HepG2 (cell line): Measurements from ENCODE around the gene PTK7. TPM values are rescaled to one million over a fixed set of nuclear protein-coding genes. Genes with fewer than 3 reads are reported as not detected.

Experiments
- ADNP ChIP-seq: sonication (generic); formaldehyde crosslinking; IDR thresholded peaks from 2 replicates; pipeline ENCODE4 v1.4.0; 2020; ENCODE audit warnings: missing genetic modification reagents
- GATA4 ChIP-seq: sonication (generic); IDR thresholded peaks from 2 replicates; pipeline ENCODE4 v1.6.1; 2016; ENCODE audit warnings: antibody characterized with exemption, low read depth, borderline replicate concordance
- HNRNPK ChIP-seq: fragments of 200-400 bp; formaldehyde crosslinking; IDR thresholded peaks from 2 replicates; pipeline ENCODE4 v1.6.1; 2018; ENCODE audit warnings: low read length, low read depth, moderate library complexity, mild to moderate bottlenecking; ENCODE audit not compliant: poor library complexity, severe bottlenecking
- HNRNPLL ChIP-seq: fragments of 200-400 bp; formaldehyde crosslinking; IDR thresholded peaks from 2 replicates; pipeline ENCODE4 v1.6.1; 2017; ENCODE audit warnings: mild to moderate bottlenecking, low read depth, low read length; ENCODE audit not compliant: poor library complexity, severe bottlenecking
- KDM5B ChIP-seq: sonication (generic); formaldehyde crosslinking; IDR thresholded peaks from 2 replicates; pipeline ENCODE4 v1.4.0; 2020; ENCODE audit warnings: missing genetic modification reagents, mild to moderate bottlenecking, borderline replicate concordance
- NCOA2 ChIP-seq: sonication (generic); formaldehyde crosslinking; IDR thresholded peaks from 2 replicates; pipeline ENCODE4 v1.8.0; 2022; ENCODE audit warnings: inconsistent platforms
- PAX8 ChIP-seq: sonication (generic); formaldehyde crosslinking; IDR thresholded peaks from 2 replicates; pipeline ENCODE4 v1.8.0; 2022; ENCODE audit warnings: mild to moderate bottlenecking, missing genetic modification reagents, borderline replicate concordance
- PHF8 ChIP-seq: sonication (generic); formaldehyde crosslinking; IDR thresholded peaks from 2 replicates; pipeline ENCODE4 v1.5.0; 2020; ENCODE audit warnings: missing genetic modification reagents
- SSRP1 ChIP-seq: IDR thresholded peaks from 2 replicates; pipeline ENCODE4 v1.6.1; 2016; ENCODE audit warnings: control low read depth
- TRIM24 ChIP-seq: sonication (generic); formaldehyde crosslinking; IDR thresholded peaks from 2 replicates; pipeline ENCODE4 v1.8.0; 2022; ENCODE audit warnings: mild to moderate bottlenecking, missing genetic modification reagents
- ZBTB38 ChIP-seq: sonication (generic); formaldehyde crosslinking; IDR thresholded peaks from 2 replicates; pipeline ENCODE4 v1.5.1; 2020; ENCODE audit warnings: mild to moderate bottlenecking, missing genetic modification reagents
- ZBTB42 ChIP-seq: sonication (generic); formaldehyde crosslinking; IDR thresholded peaks from 2 replicates; pipeline ENCODE4 v1.5.0; 2020; ENCODE audit warnings: mild to moderate bottlenecking, missing genetic modification reagents
- ZNF138 ChIP-seq: sonication (generic); formaldehyde crosslinking; IDR thresholded peaks from 2 replicates; pipeline ENCODE4 v1.5.0; 2020; ENCODE audit warnings: mild to moderate bottlenecking, low read depth, missing genetic modification reagents
- ZNF766 ChIP-seq: sonication (generic); formaldehyde crosslinking; IDR thresholded peaks from 2 replicates; pipeline ENCODE4 v1.5.0; 2020; ENCODE audit warnings: missing genetic modification reagents, borderline replicate concordance
- ZNF773 ChIP-seq: sonication (generic); formaldehyde crosslinking; IDR thresholded peaks from 2 replicates; pipeline ENCODE4 v1.4.0; 2020; ENCODE audit warnings: missing genetic modification reagents, borderline replicate concordance
- ZSCAN9 ChIP-seq: IDR thresholded peaks from 2 replicates; pipeline ENCODE4 v1.6.1; 2016; ENCODE audit warnings: borderline replicate concordance
- polyA plus RNA-seq, 8 experiments: library from polyadenylated mRNA; depleted of rRNA in 3 of 8; stranded (reverse) in 7 of 8; unstranded in 1 of 8; fragments of >200 nt; fragmentation: Illumina TruSeq in 4 of 8; extraction: Trizol in 4 of 8; gene quantifications; 2 replicates each; pipeline versions ENCODE4 v1.2.1 to v1.2.3, GENCODE V29; 2011 to 2016; ENCODE audit warnings: low read depth in 4 of 8, missing spikeins in 1 of 8, mixed read lengths in 1 of 8; ENCODE audit not compliant: insufficient read depth in 1 of 8
- total RNA-seq, 5 experiments: library from RNA; depleted of rRNA; stranded (reverse); fragments of >200 nt; fragmentation: Illumina TruSeq; extraction: Trizol; gene quantifications; 2 replicates each; pipeline ENCODE4 v1.2.3, GENCODE V29; 2016; ENCODE audit warnings: low read depth in 1 of 5
- TF ChIP-seq, protein P1 (sequence below): sonication (generic); formaldehyde crosslinking; IDR thresholded peaks from 2 replicates; pipeline ENCODE4 v1.5.0; 2020; ENCODE audit warnings: missing genetic modification reagents, mild to moderate bottlenecking, borderline replicate concordance
- TF ChIP-seq, protein P2 (sequence below): sonication (generic); formaldehyde crosslinking; IDR thresholded peaks from 2 replicates; pipeline ENCODE4 v1.5.1; 2020; ENCODE audit warnings: mild to moderate bottlenecking, missing genetic modification reagents, moderate library complexity
- TF ChIP-seq, protein P3 (sequence below): IDR thresholded peaks from 2 replicates; pipeline ENCODE4 v1.6.1; 2016; ENCODE audit warnings: low read depth, missing genetic modification reagents, missing compliant biosample characterization

PTK7 gene
- total and polyA plus RNA-seq, 2 of the 13 experiments (the other 11 are each of a cell fraction or from before 2014, with no cell fraction given), result 98.5 to 99.8 TPM

DNA sequence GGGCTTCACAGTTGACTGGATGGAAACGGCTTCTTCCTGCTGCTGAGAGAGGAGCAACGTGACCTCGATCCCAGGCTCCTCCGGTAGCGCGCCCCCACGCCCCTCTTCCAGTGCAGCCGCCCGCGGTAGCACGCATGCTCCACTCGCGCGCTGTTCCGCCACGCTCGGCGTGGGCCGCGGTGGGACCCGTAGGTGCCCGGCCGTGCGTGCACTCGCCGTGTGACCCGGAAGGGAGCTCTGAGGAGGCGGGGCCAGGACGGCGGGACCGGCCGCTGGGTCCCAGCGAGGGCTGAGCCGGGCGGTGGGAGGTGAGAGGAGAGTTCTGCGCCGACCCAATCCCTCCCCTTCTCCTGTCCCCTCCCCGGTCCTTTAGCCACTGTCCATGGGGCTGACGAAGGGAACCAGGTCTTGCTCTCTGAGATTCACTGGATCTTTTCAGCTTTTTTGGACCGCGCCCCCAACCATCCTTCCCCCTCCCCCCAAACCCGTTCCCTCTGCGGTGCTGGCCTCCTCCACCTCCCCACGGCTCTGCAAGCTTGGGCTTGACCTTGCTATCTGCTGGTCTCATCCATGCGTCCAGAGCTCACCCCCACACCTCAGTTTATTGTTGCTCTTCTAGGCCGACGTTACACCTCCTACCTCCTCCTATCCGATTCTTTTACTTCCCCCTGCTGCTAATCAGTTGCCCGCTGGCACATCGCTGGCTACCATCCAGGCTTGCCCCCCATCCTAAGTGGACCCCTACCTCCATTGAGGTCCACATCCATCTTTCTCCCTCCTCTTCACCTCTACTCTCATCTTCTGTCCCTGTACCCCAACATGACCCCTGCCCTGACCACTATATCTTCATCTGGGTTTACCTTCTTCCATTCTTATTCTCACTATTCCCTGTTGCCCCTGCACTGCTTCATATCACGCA lies 106.1 kb downstream of the PTK7 start, which contains the start of gene CUL9 (continued):
- TF ChIP-seq ZBTB38 (CRISPR knock-in tag), result peak; percentile 94
- TF ChIP-seq HNRNPK, result peak; percentile 99
- TF ChIP-seq, protein P1, sequence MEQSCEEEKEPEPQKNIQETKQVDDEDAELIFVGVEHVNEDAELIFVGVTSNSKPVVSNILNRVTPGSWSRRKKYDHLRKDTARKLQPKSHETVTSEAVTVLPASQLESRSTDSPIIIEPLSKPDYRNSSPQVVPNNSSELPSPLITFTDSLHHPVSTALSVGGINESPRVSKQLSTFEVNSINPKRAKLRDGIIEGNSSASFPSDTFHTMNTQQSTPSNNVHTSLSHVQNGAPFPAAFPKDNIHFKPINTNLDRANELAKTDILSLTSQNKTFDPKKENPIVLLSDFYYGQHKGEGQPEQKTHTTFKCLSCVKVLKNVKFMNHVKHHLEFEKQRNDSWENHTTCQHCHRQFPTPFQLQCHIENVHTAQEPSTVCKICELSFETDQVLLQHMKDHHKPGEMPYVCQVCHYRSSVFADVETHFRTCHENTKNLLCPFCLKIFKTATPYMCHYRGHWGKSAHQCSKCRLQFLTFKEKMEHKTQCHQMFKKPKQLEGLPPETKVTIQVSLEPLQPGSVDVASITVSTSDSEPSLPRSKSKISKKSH (CRISPR knock-in tag), result peak; percentile 85
- no peak for TF ChIP-seq ZNF773 (CRISPR knock-in tag)
- TF ChIP-seq NCOA2 (CRISPR knock-in tag), result peak; percentile 59; the same call in 1 of the 2 replicates
- TF ChIP-seq, protein P2, sequence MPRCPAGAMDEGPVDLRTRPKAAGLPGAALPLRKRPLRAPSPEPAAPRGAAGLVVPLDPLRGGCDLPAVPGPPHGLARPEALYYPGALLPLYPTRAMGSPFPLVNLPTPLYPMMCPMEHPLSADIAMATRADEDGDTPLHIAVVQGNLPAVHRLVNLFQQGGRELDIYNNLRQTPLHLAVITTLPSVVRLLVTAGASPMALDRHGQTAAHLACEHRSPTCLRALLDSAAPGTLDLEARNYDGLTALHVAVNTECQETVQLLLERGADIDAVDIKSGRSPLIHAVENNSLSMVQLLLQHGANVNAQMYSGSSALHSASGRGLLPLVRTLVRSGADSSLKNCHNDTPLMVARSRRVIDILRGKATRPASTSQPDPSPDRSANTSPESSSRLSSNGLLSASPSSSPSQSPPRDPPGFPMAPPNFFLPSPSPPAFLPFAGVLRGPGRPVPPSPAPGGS (CRISPR knock-in tag), result peak; percentile 88
- TF ChIP-seq ZSCAN9 (CRISPR knock-in tag), result no peak
- TF ChIP-seq ZNF138, result peak; percentile 74; the same call in 1 of the 2 replicates
- no peak for TF ChIP-seq ADNP (CRISPR knock-in tag)
- peak; percentile 78 for TF ChIP-seq HNRNPLL
- TF ChIP-seq TRIM24 (CRISPR knock-in tag), result no peak
- no peak for TF ChIP-seq GATA4
- peak; percentile 81 for TF ChIP-seq KDM5B (CRISPR knock-in tag)
- TF ChIP-seq PAX8 (CRISPR knock-in tag), result 0 out of 2 replicates have a peak, but pooled peaks have one; percentile 90
- peak; percentile 85 for TF ChIP-seq PHF8
- TF ChIP-seq, protein P3, sequence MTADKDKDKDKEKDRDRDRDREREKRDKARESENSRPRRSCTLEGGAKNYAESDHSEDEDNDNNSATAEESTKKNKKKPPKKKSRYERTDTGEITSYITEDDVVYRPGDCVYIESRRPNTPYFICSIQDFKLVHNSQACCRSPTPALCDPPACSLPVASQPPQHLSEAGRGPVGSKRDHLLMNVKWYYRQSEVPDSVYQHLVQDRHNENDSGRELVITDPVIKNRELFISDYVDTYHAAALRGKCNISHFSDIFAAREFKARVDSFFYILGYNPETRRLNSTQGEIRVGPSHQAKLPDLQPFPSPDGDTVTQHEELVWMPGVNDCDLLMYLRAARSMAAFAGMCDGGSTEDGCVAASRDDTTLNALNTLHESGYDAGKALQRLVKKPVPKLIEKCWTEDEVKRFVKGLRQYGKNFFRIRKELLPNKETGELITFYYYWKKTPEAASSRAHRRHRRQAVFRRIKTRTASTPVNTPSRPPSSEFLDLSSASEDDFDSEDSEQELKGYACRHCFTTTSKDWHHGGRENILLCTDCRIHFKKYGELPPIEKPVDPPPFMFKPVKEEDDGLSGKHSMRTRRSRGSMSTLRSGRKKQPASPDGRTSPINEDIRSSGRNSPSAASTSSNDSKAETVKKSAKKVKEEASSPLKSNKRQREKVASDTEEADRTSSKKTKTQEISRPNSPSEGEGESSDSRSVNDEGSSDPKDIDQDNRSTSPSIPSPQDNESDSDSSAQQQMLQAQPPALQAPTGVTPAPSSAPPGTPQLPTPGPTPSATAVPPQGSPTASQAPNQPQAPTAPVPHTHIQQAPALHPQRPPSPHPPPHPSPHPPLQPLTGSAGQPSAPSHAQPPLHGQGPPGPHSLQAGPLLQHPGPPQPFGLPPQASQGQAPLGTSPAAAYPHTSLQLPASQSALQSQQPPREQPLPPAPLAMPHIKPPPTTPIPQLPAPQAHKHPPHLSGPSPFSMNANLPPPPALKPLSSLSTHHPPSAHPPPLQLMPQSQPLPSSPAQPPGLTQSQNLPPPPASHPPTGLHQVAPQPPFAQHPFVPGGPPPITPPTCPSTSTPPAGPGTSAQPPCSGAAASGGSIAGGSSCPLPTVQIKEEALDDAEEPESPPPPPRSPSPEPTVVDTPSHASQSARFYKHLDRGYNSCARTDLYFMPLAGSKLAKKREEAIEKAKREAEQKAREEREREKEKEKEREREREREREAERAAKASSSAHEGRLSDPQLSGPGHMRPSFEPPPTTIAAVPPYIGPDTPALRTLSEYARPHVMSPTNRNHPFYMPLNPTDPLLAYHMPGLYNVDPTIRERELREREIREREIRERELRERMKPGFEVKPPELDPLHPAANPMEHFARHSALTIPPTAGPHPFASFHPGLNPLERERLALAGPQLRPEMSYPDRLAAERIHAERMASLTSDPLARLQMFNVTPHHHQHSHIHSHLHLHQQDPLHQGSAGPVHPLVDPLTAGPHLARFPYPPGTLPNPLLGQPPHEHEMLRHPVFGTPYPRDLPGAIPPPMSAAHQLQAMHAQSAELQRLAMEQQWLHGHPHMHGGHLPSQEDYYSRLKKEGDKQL (CRISPR knock-in tag), result 0 out of 2 replicates have a peak, but pooled peaks have one; percentile 80
- TF ChIP-seq SSRP1 (CRISPR knock-in tag), result no peak
- TF ChIP-seq ZBTB42 (CRISPR knock-in tag), result no peak
- TF ChIP-seq ZNF766 (CRISPR knock-in tag), result 0 out of 2 replicates have a peak, but pooled peaks have one; percentile 66
